Tongue (tissue), 2 donors: ENCODE data around the gene TFAP2A. TPM values are rescaled to one million over a fixed set of nuclear protein-coding genes. Genes with fewer than 3 reads are reported as not detected.

Source experiments
- DNase-seq: peaks from one replicate; pipeline ENCODE4 v3.0.0-alpha.2; 2015
- total RNA-seq: library from RNA; depleted of rRNA; stranded (reverse); fragments of >200 nt; gene quantifications from one replicate; pipeline ENCODE4 v1.2.3, GENCODE V29; 2014

TFAP2A gene
- total RNA-seq, 1 donor from 2014 or later, result 6.7 TPM

DNA sequence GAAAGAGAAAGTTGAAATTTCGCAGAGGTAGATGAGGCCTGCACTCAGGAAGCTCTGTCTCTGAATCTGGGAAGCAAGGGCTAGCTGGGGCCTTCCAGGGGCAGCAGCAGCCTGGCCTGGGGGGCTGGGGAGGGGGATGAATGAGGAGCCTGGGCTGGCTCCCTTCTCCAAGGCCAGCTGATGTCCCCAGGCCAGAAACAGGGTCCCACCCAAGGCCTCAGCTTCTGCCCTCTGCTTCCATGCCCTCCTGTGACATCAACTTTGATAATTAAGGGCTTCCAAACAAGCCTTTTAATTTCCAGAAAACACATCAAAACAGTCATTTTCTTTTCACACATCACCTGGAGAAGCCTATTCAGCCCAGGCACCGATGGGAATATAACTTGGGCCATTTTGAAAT is 15.4 kb downstream of the TFAP2A start:
- DNase-seq, result no peak

DNA sequence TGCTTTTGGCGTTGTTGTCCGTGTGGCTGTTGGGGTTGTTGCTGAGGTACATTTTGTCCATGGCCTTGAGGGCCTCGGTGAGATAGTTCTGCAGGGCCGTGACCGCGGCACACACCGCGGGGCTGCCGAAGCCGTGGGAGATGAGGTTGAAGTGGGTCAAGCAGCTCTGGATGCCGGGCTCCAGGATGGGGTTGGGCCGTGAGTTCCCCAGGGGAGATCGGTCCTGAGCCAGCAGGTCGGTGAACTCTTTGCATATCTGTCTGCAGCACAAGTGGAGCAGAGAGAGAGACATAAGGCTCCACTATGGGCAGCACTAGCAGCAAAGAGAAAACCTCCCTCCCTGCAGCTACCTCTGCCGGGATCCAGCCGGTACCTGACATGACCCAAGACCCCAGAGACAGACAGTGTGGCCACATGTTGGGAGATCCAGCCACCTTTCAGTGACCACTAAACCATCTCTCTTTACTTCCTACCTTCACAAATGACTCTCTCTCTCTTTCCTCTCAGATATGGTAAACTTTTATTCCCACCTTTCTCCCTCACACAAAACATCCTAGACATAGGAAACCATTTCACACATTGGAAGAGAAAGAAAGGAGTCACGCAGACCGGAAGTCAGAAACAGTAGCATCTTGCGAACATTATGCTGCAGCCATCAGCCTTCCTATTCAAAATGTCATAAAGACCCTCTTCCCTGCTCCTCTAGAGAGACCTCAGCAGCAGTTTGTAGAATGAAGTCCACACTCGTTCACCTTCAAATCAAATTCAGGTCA is 16.2 kb downstream of the TFAP2A start:
- no peak for DNase-seq

DNA sequence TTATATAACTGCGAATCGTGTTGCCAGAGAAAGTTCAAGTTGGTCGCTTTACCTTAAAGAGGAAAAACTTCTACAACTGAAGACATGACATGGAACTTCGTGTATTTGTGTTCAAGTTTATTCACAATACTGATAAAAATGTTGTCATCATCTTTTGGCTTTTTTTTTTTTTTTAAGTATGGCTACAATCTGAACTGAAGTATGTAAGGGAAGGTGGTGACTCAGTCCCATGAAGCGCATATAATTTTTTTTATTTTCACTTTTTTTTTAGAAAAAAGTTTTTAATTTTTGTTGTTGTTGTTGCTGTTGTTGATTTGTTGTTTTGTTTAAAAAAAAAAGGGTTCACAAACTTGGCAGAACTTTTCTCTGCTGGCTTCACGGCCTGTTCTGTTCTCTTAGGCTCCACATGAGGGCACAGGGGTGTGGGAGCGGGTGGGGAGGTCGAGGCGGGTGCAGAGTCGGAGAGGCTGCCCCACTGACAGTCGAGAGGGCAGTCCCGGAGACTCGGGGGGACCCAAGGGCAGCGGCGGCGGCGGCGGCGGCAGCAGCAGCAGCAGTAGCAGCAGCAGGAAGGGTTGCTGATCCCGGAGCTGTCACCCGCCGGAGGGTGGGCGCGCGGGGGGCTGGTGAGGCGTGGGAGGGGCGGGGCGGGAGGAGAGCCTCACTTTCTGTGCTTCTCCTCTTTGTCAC is 17.0 kb downstream of the TFAP2A start:
- DNase-seq, result no peak

DNA sequence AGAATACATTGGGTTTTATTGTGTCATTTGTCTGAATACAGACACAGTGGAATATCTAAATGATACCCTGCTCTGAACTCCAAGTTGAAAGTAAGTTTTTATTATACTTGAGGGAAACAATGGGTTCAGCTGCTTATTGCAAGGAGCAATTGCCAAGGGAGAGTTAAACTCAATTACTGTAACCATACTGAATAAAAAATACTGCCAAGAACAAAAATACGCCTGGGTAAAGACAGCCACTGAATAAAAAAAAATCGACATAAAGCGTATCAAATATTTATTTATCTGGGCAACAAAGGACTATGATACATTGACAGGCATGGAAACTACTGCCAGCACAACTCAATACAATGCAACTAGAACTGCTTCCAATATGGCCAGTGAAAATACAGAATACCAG is 18.1 kb downstream of the TFAP2A start:
- DNase-seq, result no peak

DNA sequence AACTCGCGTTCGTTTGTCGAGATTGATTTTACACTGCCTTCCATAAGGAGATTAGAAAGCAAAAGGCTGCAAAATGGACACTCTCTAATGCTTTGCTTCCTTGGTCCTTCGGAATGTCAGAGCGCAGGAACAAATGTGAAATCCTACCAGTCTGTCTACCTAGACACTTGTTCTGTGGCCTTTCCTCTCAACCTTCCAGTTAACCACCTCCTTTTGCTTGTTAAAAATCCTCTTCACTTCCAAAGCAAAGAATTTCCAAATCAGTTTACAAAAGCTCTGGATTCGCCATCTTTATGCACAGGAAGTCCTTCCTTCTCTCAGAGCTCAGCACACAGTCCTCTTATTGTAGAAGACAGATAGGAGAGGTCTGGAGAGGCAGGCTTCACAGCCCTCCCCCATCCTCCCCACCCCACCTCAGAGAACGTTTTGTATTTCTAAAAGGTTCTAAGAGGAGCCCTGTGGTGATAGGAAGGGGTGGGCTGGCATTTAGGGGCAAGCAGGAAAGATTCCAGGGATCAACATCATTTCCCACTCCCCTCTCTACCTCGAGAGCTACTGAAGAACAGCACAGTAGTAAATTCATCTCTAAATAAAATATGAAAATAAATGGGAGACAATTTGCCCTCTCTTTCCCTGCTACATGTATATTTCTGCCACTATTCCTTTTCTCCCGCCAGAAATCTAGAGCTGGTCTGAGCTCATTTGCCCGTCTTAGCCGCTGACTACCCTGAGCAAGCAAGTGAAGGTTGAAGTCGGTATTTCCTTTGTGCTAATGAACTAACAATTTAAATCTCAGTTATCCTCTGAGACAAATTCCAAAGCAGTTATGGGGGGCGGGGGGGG is 18.9 kb downstream of the TFAP2A start:
- DNase-seq, result no peak

DNA sequence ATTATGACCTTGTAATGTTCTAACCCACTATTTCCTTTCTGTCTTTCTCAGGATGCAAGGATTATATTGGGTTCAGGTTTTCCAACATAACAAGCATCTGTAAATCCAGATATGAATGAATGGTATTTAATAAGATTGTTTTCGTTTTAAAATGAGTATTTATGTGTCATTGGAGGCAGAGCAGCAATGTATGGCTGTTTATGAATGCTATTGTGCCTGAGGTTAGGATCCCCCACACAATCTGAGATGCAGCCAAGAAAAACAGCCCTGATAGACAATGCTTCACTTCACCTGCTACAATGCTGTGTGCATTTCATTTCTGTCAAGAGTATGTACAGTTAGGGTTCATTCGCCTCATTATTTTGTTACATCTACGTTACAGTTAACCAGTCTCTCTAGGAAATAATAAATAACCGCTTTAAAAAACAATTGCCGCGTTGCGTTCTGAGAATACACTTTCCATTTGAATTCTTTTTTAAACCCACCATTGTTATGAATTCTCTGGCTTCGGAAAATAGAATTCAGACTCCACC is 19.6 kb downstream of the TFAP2A start:
- peak; percentile 16 for DNase-seq

DNA sequence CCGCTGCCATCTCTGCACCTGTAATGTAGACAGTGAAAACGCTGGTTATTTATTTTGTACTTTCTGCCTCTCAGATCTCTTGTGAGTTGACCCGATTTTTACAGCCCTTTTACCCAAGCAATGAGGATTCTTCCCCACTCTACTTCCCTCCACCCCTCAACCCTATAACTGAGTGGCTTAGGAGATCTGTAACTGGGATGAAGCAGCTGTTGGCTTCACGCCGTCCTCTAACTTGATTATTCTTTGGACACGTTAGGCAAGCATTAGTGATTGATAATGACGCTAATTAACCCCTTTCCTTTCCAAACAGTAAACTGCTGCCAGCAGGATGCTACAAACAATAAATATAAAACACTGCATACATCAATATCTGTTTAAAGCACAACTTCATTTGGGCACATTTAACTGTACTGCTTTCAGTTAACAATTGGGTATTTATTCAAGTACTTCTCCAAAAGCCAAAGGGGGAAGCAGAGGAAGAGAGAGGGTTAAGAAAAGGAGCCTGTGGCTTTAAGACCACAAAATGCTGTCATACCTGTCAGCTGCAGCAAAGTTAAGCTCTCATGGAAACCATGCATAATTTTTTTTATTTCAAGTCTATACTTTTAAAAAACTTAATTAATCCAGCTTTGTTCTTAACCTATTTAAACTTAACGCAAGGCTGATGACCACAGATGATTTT is 21.2 kb downstream of the TFAP2A start:
- DNase-seq, result peak; percentile 1

DNA sequence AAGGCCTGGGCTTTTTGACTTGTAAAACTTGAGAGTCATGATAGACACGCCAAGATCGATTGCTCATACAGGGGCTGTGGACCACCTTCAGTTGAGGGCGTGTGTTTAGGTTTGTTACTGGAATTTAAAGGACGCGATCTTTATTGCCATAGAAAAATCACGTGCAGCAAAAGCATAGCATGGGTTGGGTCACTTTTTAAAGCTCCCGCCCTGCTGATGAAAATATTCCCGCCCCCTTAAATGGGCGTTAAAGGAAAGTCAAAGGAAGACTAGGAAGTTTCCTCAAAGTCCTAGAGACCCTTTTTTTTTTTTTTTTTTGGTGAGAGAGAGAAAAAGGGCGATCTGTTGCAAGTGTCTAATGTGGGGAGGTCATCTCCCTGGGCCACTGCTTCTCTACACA is 23.1 kb downstream of the TFAP2A start:
- DNase-seq, result no peak

DNA sequence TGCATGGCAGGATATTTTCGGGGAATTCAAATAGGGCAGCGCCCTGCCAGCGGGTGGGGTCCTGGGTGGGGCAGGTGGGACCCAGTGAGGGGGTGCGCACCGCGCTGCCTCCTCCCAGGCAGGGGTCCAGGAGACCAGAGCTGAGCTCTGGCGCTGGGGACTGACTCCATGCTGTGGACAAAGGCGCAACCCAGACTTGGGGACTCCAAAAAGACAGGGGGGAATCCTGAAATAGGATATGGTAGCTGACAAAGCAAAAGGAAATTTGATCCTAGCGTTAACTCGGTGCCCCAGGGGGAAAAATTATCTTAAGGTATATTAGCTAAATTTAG is 23.6 kb downstream of the TFAP2A start:
- no peak for DNase-seq

DNA sequence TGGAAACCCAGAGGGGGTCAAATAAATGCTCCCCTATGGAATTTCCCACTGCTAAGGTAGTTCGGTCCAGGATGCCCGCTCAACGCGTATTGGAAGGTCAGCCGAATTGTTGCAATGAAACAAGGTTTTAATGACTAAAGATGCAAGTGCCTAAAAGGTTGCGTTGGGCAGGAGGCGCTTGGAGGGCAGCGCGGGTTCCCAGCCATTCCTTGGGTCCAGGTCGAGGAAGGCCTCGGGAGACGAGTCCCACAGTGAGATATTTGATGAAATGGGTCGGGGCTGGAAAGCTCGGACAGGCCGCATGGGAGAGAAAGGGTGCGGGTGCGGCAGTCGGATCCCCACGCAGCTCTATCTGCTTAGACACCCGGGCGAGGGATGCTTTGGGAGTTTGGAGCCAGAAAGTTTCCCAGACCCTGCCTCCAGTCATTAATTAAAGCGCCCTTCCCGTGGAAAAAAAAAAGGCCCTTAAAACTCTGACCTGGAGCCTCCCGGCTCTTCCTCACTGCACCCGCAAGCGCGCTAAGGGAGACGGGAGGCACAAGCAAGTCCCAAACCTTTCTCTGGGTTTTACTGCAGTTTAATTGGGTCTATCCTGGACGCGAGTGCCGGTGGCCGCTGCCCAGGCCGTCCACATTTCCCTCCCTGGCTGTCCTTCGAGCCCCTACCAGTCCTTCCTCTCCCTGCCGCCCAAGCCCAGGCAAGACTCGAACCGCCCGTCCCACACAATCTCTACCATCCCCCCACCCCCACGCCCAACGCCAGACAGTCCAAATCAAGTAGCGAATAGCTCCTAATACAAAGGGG is 24.2 kb downstream of the TFAP2A start:
- DNase-seq, result no peak

DNA sequence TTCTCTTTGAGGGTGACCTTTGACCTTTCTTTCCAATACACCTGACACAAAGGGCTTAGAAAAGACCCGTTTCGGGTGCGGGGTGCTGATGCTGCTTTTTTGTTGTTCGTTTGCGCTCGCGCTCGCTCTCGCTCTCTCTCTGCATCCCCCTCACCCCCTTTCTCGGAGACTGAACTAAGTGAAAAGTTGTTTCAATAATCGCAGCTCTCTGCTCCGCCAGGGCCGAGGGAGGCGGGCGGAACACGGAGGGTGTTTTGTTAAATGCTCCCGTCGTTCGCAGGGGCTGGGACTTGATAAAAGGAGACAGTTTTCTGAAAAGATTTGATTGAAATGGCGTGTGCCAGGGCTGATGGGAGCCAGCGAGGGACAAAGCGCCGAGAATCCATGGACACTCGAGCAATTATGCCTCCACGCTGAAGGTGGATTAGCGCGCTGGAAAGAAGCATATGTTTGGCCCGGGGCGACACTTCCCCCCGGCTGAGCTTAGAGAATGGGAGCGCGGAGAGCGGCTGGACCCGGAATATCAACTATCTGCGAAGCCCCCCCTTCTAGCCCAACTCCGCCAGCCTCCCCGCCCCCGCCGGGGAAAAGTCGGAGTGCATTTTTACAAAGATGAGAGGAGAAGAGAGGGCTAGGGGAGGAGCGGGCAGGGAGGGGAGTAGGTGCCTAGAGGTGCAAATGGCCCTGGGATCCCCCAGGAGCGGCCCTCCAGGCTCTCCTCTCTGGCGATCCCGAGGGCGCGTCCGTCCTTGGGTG is 25.0 kb downstream of the TFAP2A start:
- DNase-seq, result peak; percentile 31

DNA sequence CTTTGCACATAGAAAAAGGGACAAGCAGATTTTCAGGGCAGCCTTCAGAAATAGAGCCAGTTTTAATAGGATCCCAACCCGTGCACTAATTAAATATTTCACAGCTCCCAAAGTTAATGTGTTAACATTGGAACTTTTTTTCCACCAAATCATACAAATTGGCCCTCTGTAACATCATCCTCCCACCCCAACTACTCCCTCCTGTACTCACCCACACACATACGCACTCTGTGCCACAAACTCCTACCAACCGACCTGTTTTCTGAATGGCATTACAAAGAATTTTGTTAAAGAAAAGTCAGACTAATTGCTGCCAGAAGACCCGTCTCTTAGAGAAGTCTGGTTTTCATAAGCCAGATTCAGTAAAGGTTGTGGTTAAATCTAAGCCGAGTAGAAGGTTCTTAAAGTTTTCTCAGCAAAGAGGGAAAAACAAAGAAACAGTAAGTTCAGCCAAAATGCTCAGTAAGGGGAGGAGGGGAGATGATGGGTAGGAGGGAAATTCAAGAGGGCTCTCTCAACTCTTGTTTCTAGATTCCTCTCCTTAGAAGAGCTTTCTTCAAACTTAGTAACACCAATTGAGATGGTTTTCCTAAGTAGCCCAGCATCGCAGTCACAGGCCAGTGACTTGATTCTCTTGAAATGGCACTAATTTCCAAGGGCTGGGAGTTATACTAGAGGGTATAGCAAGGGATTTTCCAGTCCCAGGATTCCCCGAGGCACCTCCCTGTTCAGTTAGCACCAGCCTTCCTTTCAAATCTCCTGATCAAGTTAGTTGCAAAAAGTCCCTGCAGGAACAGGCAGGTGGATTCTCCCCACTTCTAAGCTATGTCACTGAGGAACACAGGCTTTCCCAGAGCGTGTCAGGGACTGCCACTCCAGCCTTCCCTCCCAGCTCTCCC is 27.9 kb downstream of the TFAP2A start:
- DNase-seq, result no peak

DNA sequence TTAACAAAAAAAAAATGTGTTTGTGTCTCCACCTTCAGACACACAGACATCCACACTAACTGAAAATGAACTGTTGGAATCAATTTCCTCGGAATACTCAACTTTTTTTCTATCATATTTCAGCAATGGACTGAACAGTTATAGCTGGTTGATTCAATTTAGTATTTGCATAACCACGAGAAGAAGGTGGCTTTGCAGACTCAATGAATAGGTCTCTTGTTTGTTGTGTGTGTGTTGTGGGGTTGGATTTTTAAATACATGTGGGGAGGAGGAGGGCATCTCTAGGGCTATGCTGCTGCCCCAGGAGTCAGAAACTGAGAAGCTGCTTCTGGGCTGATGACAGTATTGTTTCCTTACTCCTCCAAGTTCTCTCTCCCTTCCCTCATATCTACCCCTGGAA is 28.7 kb downstream of the TFAP2A start:
- DNase-seq, result no peak

DNA sequence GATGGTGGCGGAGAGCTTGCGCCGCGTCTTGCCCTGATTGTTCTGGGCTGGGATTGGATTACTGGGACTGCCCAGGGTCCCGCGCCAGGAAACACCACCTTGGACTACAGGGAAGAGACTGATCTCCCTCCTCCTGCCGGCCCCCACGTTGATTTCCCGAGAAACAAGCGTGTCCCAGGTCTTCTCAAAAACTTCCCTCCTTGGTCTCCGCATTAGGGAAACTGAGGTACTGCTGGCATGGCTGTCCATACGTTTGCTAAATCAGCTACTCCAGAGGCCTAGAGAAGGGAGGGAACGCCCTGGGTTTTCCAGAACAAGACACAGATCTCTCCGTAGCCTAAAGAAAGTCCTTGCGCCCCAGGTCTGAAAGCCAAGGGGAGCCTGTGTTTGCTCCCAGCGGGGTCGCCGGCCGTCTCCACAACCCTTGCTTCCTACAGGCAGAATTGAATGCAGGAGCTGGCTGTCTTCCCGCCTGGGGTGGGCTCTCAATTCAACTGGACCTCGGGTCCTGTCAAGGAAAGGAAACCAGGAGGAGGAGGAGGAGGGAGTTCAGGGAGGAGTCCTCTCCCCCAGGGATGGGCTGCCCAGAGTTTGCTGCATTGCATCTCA is 29.2 kb downstream of the TFAP2A start:
- DNase-seq, result no peak

DNA sequence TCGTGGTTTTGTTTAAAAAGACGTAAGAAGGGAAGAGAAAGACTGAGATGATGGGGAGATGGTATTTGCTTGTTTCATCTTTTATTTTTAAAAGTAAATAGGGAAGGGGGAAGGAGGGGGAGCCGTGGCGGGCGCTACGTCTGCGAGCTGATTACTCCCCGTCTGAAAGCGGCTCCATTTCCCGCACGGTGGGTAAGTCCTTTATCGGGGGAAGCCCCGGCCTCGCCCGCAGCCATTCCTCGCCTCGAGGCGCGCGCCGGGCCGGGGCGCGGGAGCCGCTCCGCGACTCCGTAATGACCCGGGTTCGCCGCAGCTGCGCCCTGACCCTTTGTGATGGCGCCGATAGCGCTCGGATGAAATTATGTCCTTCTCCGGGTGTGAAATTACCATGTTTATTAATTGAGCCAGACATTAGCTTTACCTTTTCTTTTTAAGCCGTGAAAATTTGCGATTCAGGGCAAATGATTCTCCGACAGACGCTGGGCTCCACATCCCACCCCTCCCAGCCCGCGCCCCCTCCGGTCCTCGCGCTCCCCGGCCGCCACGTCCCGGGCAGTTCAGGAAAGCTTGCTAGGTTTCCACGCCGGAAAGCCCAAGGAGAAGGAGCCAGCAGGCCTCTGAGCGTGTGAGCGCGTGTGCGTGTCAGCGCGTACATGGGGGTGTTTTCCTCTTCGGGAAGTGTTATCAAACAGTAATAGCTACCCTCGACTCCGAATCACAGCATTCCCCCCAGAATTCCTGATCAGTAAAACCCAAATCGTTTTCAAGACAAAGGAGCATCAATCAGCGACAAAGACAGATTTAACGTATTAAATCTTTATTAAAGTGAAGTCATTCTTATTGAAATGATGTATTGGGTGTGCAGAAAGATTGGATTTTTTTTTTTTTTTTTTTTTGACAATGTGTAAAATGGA is 30.0 kb downstream of the TFAP2A start:
- no peak for DNase-seq

DNA sequence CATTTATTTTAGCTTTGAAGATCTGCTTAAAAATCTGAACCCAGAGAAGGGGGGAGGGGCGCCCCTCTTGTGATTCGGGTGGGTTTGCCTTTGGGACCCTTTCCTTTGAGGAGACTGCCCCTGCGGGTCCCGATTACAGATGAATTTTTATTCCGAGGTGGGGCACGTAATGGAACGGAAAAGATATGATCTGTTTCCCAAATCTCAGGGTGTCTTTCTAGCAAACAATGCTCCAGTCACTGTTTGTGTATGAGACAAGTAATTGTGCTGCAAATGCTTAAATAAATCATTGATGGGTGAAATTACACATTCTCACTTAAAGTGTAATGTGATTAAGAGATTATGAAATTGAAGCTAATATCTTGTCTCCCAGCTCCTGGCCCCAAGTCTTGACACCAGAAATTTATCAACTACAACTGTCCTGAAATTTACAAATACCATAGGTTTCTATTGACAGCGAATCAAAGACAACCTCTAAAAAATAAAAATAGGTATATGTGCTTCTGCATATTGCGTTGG is 30.7 kb downstream of the TFAP2A start:
- DNase-seq, result no peak

DNA sequence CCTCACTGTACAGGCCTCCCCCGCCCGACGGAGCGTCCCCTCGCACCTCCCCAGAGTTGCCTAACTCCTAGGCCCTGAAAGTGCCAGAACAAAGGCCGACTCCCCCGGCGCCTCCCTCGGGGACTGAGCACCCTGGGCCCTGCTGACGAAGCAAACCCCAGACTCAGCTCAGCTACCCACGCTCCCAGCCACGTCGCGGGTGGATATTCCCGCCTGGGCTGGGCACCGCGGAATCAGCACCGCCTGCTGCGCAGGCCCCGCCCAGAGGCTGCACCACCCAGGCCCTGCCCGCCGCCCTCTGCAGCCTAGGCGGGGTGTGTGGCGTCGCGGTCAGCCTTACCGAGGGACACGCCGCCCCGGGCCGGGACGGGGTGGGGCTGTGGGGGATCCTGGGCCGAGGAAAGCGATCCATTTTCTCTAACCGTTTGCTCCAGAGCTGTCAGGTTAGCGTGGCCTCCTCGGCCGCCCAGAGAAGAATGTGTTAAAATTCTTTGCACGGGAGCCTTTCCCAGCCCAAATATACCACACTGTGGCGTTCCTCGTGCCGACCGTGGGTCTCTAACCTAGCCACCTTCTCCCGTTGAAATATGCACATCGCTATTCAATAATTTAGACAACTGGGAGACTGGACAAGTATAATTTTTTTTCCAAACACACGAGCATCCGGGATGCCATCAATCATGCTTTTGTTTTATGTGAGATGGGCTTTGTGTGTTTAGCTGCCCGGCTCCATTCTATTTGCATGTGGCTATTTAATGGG is 31.4 kb downstream of the TFAP2A start:
- no peak for DNase-seq
